NB4 (cell line): ENCODE data around the gene SMIM8.

ENCODE experiments used
- CTCF ChIP-seq: IDR thresholded peaks from one replicate; pipeline ENCODE4 v1.5.1; 2012; ENCODE audit warnings: low read depth, low read length
- MYC ChIP-seq: IDR thresholded peaks from 2 replicates; pipeline ENCODE4 v1.6.1; 2011; ENCODE audit warnings: low read depth, low read length
- POLR2A ChIP-seq: IDR thresholded peaks from 2 replicates; pipeline ENCODE4 v1.6.1; 2011; ENCODE audit warnings: mild to moderate bottlenecking; ENCODE audit not compliant: insufficient read length; ENCODE audit errors: extremely low read depth
- TF ChIP-seq, protein P1 (sequence below): IDR thresholded peaks from 2 replicates; pipeline ENCODE4 v1.6.1; 2011; ENCODE audit warnings: low read depth, low read length

DNA sequence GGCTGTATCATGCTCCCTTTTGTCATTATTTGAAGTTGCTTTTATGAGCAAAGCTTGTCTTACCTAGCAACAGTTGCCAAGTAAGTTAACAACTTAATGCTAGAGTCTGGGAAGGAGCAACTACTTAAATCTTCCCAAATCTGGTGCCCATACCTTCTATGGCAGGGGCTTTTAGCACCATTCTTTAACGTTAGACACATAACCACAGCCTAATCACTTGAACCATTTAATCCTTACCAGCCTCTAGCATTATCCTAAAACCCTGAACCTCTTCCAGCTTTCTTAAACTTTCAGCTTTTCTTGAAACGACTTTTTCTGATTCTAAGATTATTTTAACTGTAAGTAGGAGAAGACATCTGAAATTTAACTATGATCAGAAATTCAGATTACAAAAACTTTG, 22.3 kb downstream of the SMIM8 start, which contains the start of gene C6orf163:
- TF ChIP-seq, protein P1, sequence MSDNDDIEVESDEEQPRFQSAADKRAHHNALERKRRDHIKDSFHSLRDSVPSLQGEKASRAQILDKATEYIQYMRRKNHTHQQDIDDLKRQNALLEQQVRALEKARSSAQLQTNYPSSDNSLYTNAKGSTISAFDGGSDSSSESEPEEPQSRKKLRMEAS, result no peak
- no peak for TF ChIP-seq CTCF
- TF ChIP-seq POLR2A, result no peak
- no peak for TF ChIP-seq MYC
